Left lobe of liver (tissue), 2 donors: Measurements from ENCODE around the gene FAT1. TPM values are rescaled to one million over a fixed set of nuclear protein-coding genes. Genes with fewer than 3 reads are reported as not detected.

ENCODE experiments used
- ATAC-seq: fragments of 200-7000 bp; cut with Tn5 transposase; one replicate; pipeline ENCODE4 v1.9.1; 2020; ENCODE audit warnings: mild to moderate bottlenecking, moderate library complexity
- DNase-seq: peaks from one replicate; pipeline ENCODE4 v3.0.0-alpha.2; 2020; ENCODE audit warnings: low spot score
- total RNA-seq: library from RNA; stranded (reverse); gene quantifications from one replicate; pipeline ENCODE4 v1.2.1, GENCODE V29; 2021
- donor health status: DM: no; HTN: no; CAD: no; lungs with moderate emphysema.
- donor health status: DM: no; HTN: yes; CAD: no.

FAT1 gene
- total RNA-seq, 1 donor from 2014 or later: 33.4 TPM

DNA sequence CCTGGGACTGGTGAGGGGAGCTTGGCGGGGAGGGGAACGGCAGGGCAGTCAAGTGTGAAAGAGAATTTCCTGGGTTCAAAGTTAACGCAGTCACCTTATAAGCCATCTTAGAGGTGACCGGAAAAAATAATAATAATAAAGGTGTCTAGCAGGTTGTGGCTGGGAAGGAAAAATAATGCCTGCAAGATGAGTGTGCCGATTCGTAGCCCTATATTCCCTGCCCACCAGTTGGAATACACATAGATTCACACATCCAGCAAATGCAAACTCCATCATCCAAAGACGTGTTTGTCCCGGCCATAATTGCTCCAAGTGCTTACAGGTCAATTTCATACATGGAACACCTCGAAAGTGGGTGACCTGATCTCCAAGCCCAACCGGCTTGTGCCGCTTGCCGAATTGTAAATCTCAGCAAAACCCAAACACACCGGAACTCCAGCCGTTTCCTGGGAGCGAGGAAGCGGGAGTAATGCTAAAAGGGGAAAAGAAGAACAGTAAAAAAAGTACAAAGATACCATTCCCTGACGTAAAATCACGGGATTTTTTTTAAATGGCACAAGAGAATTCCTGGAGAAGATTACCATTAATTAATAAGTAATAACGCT is 1.3 kb upstream of the FAT1 start:
- no peak for ATAC-seq
- DNase-seq: no peak

DNA sequence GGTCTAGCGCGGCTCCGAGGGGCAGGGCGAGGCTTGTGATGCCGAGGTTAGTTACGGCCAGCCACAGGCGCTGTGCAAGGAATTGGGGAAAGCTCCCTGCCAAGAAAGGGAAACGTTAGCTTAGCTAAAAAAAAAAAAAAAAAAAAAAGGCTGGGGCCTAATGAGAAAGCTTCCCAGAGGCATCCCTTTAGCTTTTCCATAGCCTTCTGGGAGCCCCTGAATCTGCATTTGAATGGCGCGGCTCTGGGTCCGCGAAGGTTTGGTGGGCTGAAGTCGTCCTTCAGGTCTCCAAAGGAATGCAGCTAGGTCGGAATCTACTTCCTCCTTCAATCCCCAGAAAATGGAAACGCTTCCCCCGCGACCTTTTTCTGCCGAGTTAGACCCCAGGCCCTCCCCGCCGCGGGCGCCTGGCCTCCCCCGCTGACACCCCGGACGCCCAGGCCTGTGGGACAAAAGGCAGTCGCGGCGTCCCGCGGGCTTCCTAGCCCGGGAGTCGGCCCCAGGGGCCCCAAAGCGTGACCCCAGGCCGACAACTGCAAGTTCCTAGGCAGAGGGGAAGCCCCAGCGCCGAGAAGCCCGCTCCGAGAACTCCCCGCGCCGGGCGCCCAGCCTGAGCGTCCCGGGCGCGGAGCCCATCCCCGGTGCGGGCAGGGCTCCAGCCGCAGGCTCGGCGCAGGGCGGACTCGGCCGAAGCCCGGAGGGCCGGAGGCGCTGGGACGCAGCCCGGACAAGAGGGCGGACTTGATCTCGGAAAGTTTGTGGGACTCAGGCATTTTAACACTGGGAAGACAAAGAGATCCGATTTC is 605 bp upstream of the FAT1 start:
- ATAC-seq (peak; percentile 67), DNase-seq (peak; percentile 81)

DNA sequence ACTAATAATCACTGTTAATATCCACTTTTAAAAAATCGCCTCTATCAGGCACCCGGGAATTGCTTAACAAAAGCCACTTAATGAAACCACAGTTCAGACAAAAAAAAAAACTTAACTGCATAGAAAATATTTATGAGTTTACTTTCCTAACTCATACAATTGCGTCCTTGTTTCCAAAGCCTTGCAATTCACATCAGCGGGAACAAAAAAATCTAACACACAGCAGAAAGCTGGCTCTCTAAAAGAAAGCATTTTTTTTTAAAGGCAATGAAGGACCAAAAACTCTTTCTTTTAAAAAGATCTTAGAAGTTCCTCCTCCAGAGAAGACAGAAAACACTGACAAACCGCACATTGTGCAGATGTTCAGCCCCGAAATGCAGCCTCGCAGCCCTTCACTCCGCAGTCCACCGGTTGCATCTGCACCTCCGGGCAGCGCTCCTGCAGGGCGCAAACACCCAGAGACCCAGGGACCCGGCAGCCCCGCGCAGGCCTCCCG is 812 bp downstream of the FAT1 start:
- peak; percentile 32 for ATAC-seq
- DNase-seq: no peak

DNA sequence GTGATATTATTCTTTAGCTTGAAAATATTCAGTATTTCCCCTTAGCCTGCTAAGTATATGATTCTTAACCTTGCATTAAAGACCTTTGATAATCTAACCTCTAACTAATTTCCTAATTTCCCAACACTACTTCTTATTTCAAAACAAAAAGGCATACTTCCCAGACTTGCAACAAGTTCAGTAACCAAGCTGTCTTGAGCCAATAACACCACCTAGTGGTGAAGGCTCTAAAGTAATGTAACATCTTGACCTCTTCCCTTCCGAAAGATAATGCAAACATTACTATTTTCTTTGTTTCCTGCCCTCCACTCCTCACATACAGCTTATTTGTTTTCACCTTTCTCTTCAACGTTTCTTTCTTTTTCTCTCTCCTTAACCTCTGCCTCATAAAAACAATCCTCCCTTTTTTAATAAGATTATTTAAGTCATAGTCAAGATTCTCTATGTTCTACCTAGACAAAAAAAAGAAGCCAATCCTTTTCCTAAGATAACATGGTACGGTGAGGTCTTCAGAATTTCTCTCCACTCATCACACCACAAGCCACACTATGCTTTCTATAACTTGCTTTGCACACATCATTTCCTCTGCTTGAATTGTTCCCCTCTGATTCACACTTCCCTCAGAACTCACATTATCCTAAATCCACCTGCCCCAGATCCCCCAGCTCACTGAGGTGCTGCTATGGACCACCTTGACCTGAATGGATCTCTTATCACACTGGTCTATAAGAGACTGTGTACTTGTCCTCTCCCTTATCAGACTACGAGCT is 3.5 kb downstream of the FAT1 start:
- DNase-seq (no peak), ATAC-seq (no peak)

DNA sequence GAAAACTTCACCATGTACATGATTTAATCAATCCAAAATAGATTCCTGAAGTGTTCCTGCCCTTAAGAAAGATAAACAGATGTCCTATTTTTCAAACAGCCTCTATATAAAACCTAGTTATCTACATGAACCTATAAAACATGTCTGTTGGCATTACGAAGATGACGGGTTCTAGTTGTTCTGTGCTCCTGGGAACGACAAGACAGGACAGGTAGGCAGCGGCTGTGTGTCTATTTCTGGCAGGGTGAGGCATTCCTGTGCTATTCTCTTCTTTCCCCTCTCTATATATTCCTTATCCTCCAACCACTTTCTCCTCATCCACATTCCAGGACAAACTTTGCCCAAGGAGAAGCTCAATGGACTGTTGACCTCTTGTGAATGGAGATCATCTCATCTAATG is 6.1 kb downstream of the FAT1 start:
- ATAC-seq (no peak), DNase-seq (no peak)

DNA sequence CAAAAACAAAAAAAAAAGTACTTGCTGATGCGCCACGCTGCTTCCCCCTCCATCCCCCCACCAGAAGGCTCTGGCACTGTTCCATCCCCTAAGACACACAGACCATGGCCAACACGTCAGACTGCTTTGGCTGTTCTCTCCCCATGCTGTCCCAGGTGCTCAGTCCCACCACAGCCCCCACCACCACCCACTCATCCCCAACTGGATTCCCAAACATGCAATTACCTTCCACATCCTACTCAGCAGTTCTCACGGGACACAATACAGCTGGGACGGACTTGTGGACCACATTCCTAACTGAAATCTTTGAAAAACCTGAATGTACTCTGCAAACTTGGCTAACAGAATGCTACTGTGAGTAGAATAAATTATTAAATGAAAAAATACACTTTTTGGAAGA is 8.6 kb downstream of the FAT1 start:
- no peak for ATAC-seq
- DNase-seq: no peak

DNA sequence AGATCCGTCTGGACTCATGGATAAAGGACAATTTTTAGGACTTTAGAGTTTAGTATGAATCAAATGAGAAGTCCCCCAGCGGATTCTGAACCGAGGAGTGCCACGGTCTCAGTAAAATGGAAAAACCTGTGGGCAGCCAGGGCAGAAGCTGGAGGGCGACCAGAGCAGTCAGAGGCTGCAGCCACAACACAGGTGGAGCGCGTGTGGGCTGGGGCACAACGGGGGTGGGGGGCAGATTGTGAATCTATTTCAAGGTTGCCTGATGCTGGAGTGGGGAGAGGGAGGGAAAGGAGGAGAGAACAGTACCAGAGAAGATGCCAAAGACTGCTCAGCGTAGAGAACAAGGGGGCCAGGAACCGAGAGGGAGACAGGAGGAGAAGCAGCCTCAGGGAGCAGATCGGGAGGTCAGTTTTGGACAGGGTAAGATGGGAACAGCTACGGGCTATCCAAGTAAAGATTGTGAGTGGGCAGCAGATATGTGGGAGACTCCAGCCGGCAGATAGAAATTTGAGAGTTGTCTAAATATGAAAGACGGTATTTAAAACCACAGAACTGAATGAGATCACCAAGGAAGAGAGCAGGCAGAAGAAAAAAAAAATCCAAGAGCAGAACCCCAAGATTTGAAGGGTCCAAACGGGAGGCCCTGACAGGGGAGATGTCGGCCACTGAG is 9.5 kb downstream of the FAT1 start:
- no peak for DNase-seq
- no peak for ATAC-seq

DNA sequence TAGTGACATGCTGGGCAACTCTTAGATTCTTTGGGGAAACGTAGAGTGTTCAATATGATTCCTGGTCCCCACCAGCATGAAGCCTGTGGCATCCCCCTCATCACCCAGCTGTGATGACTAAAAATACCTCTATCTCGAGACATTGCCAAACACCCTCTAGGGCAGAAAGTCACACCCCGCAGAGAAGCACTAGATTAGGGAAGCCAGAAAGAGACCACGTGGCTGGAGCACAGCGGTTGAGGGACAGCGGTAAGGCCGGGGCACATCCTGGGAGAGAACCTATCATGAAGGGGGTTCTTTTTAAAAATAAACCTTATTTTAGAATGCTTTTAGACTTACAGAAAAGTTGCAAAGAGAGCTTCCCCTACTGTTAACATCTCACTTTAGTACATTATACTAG is 11.0 kb downstream of the FAT1 start:
- ATAC-seq (no peak), DNase-seq (no peak)

DNA sequence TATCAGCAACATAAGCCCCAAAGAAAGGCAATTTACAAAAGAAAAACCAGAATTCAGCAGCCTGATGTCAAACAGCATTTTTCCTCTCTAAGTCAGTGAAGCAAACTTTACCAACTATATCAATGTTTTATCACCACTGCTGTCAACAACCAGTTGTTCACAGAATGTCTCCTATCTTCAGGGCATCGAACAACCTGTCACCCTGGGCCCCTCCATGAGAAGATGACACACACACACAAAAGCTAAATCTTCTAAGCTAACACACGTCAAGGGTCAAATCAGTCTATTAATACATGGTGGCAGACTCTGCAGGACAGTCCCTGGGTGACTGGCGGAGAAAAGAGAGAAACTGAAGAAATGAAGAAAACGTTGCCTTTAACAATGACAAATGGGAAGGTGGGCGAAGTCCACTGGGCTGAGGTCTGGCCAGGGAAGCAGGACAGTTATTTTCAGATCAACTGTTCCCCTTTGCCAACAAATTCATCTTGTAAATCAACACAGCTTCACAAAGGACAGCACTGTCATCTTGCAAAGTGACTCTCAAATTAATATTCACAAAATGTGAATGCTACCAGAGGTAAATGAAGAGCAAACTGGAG is 13.0 kb downstream of the FAT1 start:
- DNase-seq: no peak
- ATAC-seq: no peak

DNA sequence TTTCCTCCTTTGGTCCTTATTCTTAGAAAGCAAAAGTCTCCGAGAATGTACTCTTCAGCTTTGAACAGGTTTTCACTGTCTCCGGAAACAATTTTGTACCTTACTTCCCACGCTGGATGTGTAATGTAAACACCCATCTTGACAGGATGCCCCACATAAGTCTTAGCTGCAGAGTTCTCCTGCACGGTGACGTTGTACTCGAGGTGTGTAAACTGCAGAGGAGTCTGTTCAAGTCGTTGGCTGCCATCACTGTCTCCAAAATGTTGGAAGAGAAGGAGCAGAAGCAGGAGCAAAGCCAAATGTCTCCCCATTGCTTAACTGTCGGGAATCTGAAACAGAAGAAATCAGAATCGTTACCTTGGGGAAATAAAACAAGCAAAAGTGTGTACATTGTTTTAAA is 14.1 kb downstream of the FAT1 start:
- ATAC-seq (no peak), DNase-seq (no peak)

DNA sequence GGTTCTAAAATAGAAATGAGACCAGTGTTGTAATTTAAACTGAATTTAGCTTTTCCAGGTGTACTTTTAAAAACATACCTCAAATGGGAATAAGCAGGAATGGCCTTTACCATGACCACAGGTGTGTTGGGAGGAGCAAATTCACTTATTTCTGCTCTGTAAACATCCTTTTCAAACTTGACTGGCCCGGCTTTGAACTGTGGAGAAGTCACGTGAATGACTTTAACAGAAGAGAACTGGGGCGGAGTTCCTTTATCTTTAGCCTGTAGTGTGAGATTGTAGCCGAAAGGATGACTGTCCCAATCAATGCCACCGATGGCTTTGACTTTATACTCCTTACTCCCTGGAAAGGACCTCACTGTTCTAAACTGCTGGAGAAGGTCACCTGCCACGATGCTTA is 15.1 kb downstream of the FAT1 start:
- ATAC-seq (no peak), DNase-seq (no peak)

DNA sequence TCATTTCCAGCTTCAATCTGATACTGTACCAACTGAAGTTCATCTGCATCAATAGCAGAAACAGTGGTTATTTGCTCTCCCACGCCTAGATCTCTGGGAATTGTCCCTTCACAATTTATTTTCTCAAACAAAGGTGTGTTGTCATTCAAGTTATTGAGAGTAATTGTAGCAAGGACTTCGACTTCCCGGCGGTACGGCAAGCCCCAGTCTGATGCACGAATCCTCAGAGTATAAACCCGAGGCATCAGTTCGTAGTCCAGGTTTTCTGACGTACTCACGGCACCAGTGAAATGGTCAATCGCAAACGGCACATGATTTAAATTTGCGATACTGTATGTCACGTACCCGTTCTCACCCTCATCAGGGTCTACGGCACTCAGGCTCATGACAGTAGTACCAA is 15.7 kb downstream of the FAT1 start:
- DNase-seq (no peak), ATAC-seq (peak; percentile 18)

DNA sequence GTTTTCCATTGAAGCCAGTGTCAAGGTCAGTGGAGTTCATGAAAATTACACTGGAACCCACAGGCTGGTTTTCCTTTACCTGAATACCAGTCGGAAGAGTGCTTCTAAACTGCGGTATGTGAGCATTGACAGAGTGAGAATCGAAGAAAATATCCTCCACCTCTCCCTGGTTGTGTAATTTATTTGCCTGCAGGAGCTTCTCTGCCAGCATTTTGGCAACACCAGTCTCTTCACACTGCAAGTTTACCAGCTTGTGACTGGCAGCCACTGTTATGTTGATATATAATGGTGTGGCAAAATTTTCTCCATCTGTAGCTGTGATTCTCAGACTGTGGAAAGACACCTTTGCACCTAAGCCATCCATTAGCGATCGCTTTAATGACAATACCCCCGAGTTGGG is 16.1 kb downstream of the FAT1 start:
- ATAC-seq (peak; percentile 92), DNase-seq (no peak)

DNA sequence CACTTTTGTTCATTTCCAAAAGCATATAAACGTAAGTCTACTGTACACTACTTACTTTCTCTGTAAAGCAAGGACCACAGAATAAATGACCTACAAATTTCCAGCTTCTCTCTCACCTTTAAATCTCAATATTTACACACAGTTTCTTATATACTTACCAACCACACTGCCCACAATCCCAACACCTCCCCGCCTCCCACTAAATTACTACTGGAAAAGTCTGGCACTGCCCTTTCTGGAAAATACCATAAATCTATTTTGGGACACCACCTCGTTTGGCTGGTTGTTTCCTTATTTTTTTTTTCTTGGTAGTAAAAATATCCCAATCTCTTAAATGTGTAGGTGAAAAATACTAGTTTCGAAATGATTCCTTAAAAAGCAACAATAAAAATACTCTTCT is 19.6 kb downstream of the FAT1 start:
- no peak for DNase-seq
- no peak for ATAC-seq

DNA sequence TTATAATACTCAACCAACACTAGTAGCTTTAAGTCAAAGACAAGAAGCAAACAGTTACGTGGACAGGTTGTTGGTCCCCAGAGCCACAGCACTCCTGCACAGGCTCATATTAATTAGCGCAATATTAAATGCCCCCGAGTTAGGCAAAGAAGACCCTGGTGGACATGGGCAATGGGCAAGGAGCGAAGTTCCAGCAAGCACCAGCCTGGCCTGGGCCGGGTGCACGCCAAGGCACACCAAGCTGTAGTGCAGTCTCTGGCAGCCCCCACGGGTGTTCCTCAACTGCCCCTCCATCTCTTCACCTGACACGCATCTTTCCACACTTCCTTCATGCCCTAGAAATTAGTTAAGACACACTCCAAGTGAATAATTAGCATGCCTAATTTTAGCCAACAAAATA is 20.1 kb downstream of the FAT1 start:
- ATAC-seq (no peak), DNase-seq (no peak)

DNA sequence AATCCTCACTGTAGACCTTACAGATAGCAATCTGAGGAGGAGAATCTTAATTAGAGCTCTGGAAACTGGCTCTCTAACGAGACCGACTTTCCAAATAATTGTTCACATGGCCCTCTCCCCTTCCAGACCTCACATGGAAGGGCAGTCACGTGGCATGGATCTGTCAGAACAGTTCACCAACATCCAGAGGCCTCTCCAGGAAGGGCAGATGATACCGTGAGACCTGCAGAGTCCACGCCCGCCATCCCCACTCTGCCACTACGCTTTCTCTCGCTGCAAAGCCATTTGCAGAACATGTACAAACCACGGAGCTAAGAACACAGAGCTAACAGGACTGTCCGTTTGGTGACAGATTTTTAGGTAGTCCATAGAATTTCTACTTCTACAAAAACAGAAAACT is 20.7 kb downstream of the FAT1 start:
- DNase-seq (no peak), ATAC-seq (no peak)

DNA sequence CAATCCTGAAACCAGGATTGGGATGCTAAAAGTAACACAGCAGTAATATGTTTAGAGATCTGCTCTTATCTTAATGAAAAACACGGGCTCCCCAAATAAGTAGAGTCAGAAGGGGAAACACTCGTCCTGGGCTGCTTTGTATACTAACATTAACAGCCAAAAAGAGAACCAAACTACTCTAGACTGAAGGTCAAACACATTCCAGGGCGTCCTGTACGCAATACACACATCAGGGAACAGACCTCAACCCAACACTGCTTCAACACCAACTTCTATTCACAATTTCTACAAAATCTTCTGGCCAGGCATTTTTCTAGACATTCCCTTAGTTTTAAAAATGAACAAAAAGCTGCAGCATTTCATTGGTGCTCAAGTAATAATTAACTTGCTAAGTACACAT is 21.4 kb downstream of the FAT1 start:
- ATAC-seq (no peak), DNase-seq (no peak)

DNA sequence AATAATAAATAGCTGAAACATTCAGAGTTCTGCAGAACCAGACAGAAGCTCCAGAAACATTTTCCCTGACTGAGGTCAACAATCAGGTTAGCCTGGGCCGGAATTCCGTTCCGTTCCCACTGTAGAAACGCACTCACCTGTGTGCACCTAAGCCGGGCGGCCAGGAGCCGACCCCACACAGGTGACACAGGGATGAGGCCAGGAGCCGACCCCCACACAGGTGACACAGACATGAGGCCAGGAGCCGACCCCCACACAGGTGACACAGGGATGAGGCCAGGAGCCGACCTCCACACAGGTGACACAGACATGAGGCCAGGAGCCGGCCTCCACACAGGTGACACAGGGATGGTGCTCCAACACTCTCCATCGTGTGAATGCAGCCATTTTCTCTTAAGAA is 21.9 kb downstream of the FAT1 start:
- no peak for DNase-seq
- no peak for ATAC-seq

DNA sequence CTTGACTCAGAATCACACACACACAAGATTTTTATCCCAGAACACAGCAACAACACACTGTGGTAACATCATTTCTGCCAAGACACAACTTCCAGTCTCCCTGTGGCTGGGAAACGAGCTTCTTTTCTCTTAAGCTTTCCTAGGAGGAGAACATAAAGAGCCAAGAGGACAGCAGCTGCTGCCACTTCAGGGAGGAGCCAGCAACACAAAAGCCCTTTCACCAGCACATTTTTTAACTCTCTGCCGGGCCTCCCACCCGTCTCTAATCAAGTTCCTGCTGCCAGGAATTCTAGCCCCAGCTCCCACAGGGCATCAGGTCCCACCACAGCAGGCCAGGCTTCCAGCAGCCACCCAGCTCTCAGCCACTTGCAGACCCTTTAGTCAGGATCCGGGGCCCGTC is 22.4 kb downstream of the FAT1 start:
- no peak for ATAC-seq
- DNase-seq: no peak

DNA sequence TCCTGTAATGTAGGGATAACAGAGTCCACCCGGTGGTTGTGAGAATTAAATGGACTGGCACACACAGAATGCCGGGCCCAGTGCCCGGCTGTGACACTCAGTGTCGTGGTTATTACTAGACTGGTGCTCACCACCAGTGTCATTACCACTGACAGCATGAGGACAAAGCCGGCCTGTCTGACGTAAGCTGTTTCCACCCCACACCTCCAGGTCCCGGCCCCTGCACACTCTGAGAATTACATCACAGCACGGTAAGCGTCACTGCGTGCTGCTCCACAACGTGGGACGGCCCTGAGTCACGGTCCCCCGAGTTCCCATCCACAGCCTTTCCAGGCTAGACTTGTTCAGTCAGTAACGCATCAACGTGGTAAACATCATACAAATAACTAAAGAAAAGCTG is 22.9 kb downstream of the FAT1 start:
- ATAC-seq (no peak), DNase-seq (no peak)

DNA sequence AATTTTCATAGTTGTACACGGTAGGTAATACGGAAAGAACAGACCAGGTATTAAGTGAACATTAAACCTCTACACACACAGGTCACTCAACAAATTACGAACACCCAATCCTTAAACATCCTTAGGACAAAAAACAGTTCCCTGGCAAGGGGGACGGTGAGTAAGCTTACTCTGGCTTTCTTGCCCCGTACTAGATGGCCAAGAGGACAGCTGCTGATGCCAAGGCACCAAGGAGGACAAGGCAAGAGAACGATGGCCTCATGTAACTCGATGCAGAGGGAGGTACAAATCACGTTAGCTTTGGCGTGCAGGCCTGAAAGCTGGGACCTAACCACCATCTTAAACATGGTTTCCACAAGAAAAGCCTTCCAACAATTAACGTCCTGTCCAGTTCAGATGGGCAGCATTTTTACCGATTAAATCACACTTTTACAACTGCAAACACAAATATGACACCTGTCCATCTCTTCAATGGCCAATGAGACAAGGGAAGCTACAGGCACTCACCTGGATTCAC is 23.7 kb downstream of the FAT1 start:
- ATAC-seq (no peak), DNase-seq (no peak)
